Measurements from ENCODE around the gene TTYH3. TPM values are rescaled to one million over a fixed set of nuclear protein-coding genes. Genes with fewer than 3 reads are reported as not detected.

TTYH3 gene
- 10 to 100 TPM in 1 of 2 donors, 1 to 10 TPM in 1; 7.0 to 11.1 TPM for total RNA-seq

DNA sequence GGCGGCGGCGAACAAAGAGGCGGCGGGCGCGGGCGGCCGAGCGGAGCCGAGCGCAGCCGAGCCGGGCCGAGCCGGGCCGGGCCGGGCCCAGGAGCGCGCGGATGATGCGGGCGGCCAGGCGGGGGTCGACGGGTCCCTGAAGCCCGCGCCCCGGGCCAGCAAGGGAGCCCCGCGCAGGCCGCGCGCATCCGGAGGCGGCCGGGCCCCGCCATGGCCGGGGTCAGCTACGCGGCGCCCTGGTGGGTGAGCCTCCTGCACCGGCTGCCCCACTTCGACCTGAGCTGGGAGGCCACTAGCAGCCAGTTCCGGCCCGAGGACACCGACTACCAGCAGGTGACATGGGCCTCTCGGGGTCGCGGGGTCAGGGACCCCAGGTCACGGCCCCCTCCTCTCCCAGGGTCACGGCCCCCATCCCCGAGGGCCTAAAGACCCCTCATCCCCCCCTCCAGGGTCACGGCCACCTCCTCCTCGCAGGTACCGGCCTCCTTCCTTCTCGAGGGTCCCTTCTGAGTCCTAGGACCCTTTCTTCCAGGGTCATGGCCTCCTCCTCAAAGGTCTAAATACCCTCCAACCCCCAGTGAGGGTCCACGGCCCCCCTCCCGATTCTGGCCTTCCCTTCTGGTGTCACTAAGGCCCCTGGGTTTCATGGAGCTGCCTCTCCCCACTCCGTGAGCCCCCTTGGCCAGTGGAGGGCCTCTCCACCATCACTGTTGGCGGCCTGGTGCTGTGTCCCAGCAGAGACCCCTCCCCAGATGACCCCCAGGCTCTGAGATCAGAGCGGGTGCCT, at the start of gene TTYH3:
Gene TTYH3 (plus strand): TSS at position 41 of the 787 bp plus-strand sequence. CDS start 170 bp downstream, at position 211.
- Histone ChIP-seq H3K27ac (peak within 1 kb of the TSS; percentile 81 to 89), H3K27me3 (no peaks in the 10 kb centered on the region), H3K9me3 (no peaks in the 10 kb centered on the region), H3K4me3 (peak within 1 kb of the TSS; percentile 62 to 80), H3K4me1 (peaks cover 0 to 73% of the 10 kb centered on the region in 2 donors), H3K36me3 (no peaks in the 10 kb centered on the region)
- no peak for TF ChIP-seq CTCF (IDR thresholded peaks at IDR 0.05)
- DNase-seq (ENCODE audit: low spot score): no peak

DNA sequence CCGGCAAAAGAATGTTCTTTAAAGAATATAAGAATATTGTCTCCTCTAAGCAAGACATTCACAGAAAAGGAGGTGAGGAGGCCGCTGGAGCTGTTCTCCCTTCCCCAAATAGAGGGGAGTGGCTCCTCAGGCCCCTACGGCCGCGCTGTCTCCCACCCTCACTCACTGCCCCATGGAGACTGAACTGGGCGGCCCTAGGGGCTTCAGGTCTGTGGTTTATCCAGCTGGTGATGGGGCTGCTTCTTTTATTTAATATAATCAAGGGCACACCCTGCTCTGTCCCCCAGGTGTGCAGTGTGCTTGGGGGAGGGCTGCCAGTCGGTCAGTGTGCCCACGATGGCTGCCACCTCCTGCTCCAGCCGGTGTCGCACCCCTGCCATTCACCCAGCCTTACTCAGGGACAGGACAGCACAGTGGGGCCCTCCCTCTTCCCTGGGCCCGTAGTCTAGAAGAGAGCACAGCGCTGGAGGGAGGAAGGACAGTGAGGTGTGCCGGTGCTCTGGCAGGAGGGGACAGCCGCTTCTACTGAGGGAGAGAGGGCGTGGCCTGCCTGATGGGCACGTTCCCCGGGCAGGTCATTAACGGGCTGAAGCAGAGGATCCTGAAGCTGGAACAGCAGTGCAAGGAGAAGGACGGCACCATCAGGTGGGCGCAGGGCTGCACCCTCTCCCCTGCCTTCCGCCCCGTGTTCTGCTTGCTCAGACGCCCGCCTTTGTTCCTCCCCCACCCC, 49.6 kb upstream of the TTYH3 start:
- no peaks in the 10 kb centered on the region for H3K4me1 ChIP-seq
- no peaks in the 10 kb centered on the region for H3K9me3 ChIP-seq
- no peak for TF ChIP-seq CTCF (IDR thresholded peaks at IDR 0.05)
- H3K27me3 ChIP-seq: no peaks in the 10 kb centered on the region
- peaks cover 27% of the 10 kb centered on the region for H3K36me3 ChIP-seq
- DNase-seq (ENCODE audit: low spot score): no peak
- no peak overlapping the region for H3K4me3 ChIP-seq
- no peak overlapping the region for H3K27ac ChIP-seq

- no peak for DNase-seq (ENCODE audit: low spot score)
- no peak for TF ChIP-seq CTCF (IDR thresholded peaks at IDR 0.05)
- no peaks in the 10 kb centered on the region for H3K9me3 ChIP-seq
- no peak overlapping the region for H3K27ac ChIP-seq
- H3K4me3 ChIP-seq: no peak overlapping the region
- H3K36me3 ChIP-seq: peaks cover 20% of the 10 kb centered on the region
- H3K4me1 ChIP-seq: no peaks in the 10 kb centered on the region
- H3K27me3 ChIP-seq: no peaks in the 10 kb centered on the region
Measured at GRCh38 chr7:2583798-2584580, 47.8 kb upstream of the TTYH3 start.

GRCh38 chr7:2585446-2585845, 46.3 kb upstream of the TTYH3 start:
- no peaks in the 10 kb centered on the region for H3K27me3 ChIP-seq
- H3K27ac ChIP-seq: no peak overlapping the region
- H3K4me3 ChIP-seq: no peak overlapping the region
- H3K9me3 ChIP-seq: no peaks in the 10 kb centered on the region
- DNase-seq (ENCODE audit: low spot score): no peak
- H3K4me1 ChIP-seq: no peaks in the 10 kb centered on the region
- TF ChIP-seq CTCF (IDR thresholded peaks at IDR 0.05): no peak
- peaks cover 20% of the 10 kb centered on the region for H3K36me3 ChIP-seq

- no peaks in the 10 kb centered on the region for H3K4me1 ChIP-seq
- H3K36me3 ChIP-seq: peaks cover 20% of the 10 kb centered on the region
- H3K4me3 ChIP-seq: no peak overlapping the region
- TF ChIP-seq CTCF (IDR thresholded peaks at IDR 0.05): no peak
- no peaks in the 10 kb centered on the region for H3K9me3 ChIP-seq
- H3K27ac ChIP-seq: no peak overlapping the region
- DNase-seq (ENCODE audit: low spot score): no peak
- H3K27me3 ChIP-seq: no peaks in the 10 kb centered on the region
Measured at GRCh38 chr7:2586326-2587020, 45.3 kb upstream of the TTYH3 start.
